Gastroesophageal sphincter (tissue), 4 donors: Measurements from ENCODE around the gene MTARC2. TPM values are rescaled to one million over a fixed set of nuclear protein-coding genes. Genes with fewer than 3 reads are reported as not detected.

Source experiments
- ATAC-seq: fragments of 150-250 bp; one replicate; pipeline ENCODE4 v1.9.1; 2016; ENCODE audit warnings: mild to moderate bottlenecking, moderate library complexity
- H3K27ac ChIP-seq, 4 donors: fragments of 200-600 bp; sonication (generic) in 3 of 4; 1 replicate in 3 of 4; 2 replicates in 1 of 4; pipeline ENCODE4 v1.5.1; 2016 to 2019
- H3K27me3 ChIP-seq: fragments of 200-600 bp; sonication (generic); one replicate; pipeline ENCODE4 v1.5.1; 2019
- H3K36me3 ChIP-seq, 2 donors: fragments of 200-600 bp; sonication (generic); one replicate each; pipeline ENCODE4 v1.5.1; 2019; ENCODE audit warnings: control low read depth in 1 of 2
- H3K4me1 ChIP-seq, 3 donors: fragments of 200-600 bp; sonication (generic); 1 replicate in 2 of 3; 2 replicates in 1 of 3; pipeline ENCODE4 v1.5.1; 2016 to 2019; ENCODE audit warnings: control low read depth in 2 of 3
- H3K4me3 ChIP-seq, 2 donors: fragments of 200-600 bp; sonication (generic); one replicate each; pipeline ENCODE4 v1.5.1; 2019; ENCODE audit warnings: mild to moderate bottlenecking in 1 of 2, moderate library complexity in 1 of 2
- H3K9me3 ChIP-seq, 3 donors: fragments of 200-600 bp; sonication (generic); one replicate each; pipeline ENCODE4 v1.5.1; 2017 to 2019; ENCODE audit warnings: control low read depth in 2 of 3
- CTCF ChIP-seq, 4 experiments: fragments of 200-600 bp in 2 of 4; fragments of 450-650 bp in 2 of 4; sonication (generic) in 1 of 4; IDR thresholded peaks; one replicate each; pipeline ENCODE4 v1.5.1; 2017 to 2019; ENCODE audit warnings: antibody characterized with exemption in 4 of 4, mild to moderate bottlenecking in 2 of 4, moderate library complexity in 2 of 4
- EP300 ChIP-seq: sonication (generic); formaldehyde crosslinking; IDR thresholded peaks from one replicate; pipeline ENCODE4 v1.6.1; 2017; ENCODE audit warnings: antibody characterized with exemption, mild to moderate bottlenecking
- POLR2A ChIP-seq, 2 donors: fragments of 450-650 bp; IDR thresholded peaks; one replicate each; pipeline ENCODE4 v1.6.1; 2017; ENCODE audit warnings: antibody characterized with exemption in 2 of 2, mild to moderate bottlenecking in 2 of 2, moderate library complexity in 1 of 2
- POLR2AphosphoS5 ChIP-seq: sonication (generic); formaldehyde crosslinking; IDR thresholded peaks from one replicate; pipeline ENCODE4 v1.6.1; 2017; ENCODE audit warnings: antibody characterized with exemption
- WGBS, 2 donors: methylation state at CpG; one replicate each; pipeline ENCODE4 v1.1.5; 2018; ENCODE audit warnings: low coverage in 1 of 2; 5-methylcytosine and 5-hydroxymethylcytosine counted together
- total RNA-seq, 4 donors: library from RNA; depleted of rRNA; stranded (reverse); fragments of >200 nt; gene quantifications; one replicate each; pipeline ENCODE4 v1.1.0, GENCODE V29; 2016

The MTARC2 gene
- total RNA-seq: 10 to 100 TPM; 13.0 to 32.5 (median 17.9) TPM

DNA sequence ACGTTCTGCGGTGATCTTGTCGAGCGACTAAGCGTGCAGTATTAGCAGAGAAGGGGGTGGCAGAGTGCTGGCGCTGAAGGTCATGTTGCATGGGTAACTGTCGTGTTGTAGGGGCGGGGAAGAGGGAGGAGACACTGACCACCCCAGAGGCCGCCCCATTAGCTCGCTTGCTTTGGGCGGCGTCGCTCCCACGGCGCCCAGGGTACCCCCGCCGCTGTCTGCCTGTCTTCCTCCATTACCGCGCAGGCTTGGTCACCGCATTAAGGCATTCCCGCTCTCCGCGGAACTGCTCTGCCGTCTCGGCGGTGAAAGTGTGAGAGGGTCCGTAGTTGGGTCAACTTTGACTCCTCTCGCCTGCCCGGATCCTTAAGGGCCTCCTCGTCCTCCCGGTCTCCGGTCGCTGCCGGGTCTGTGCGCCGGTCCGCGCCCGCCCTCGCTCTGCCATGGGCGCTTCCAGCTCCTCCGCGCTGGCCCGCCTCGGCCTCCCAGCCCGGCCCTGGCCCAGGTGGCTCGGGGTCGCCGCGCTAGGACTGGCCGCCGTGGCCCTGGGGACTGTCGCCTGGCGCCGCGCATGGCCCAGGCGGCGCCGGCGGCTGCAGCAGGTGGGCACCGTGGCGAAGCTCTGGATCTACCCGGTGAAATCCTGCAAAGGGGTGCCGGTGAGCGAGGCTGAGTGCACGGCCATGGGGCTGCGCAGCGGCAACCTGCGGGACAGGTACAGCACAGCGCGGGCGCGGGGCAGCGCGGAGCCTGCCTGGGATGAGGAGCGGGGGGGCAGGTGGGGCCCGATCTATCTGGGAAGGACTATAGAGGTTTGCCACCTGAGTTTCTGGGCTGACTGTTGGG lies at the start of gene MTARC2:
Gene MTARC2 (plus strand): TSS at position 234 of the 846 bp plus-strand sequence. CDS start 210 bp downstream, at position 444.
- Histone ChIP-seq H3K27me3 (no peaks in the 10 kb centered on the region), H3K4me1 (peaks cover 3 to 63% (median 15%) of the 10 kb centered on the region in 3 donors), H3K36me3 (no peaks in the 10 kb centered on the region), H3K4me3 (peak within 1 kb of the TSS; percentile 79 to 96), H3K27ac (peak within 1 kb of the TSS; percentile 81 to 98 (median 91)), H3K9me3 (no peaks in the 10 kb centered on the region)
- 0% methylated on average over 1 of the region's 77 CpGs; no CpG with 5 or more reads in 1 of the 2 donors for WGBS, 2 donors
- peak; percentile 95 for ATAC-seq
- TF ChIP-seq EP300 (no peak), CTCF (IDR thresholded peaks at IDR 0.05) (peak in 1 of 4 experiments; percentile 18), POLR2AphosphoS5 (peak; percentile 93), POLR2A (IDR thresholded peaks at IDR 0.05) (peak; percentile 83 to 90)

GRCh38 chr1:220698607-220699016 lies 49.5 kb upstream of the MTARC2 start:
- Histone ChIP-seq H3K27me3 (no peaks in the 10 kb centered on the region), H3K4me3 (no peak overlapping the region), H3K36me3 (peaks cover 0 to 15% of the 10 kb centered on the region in 2 donors), H3K27ac (no peak overlapping the region), H3K4me1 (peaks cover 0 to 11% (median 0%) of the 10 kb centered on the region in 3 donors), H3K9me3 (no peaks in the 10 kb centered on the region)
- no peak for ATAC-seq
- WGBS, 2 donors: 80 to 100% methylated on average over 3 to 5 of the region's 5 CpGs
- TF ChIP-seq POLR2AphosphoS5 (no peak), POLR2A (IDR thresholded peaks at IDR 0.05) (no peak), CTCF (IDR thresholded peaks at IDR 0.05) (no peak), EP300 (no peak)

GRCh38 chr1:220699044-220699443 lies 49.1 kb upstream of the MTARC2 start:
- Histone ChIP-seq H3K4me3 (no peak overlapping the region), H3K4me1 (peaks cover 0 to 11% (median 0%) of the 10 kb centered on the region in 3 donors), H3K36me3 (peaks cover 0 to 15% of the 10 kb centered on the region in 2 donors), H3K27ac (no peak overlapping the region), H3K27me3 (no peaks in the 10 kb centered on the region), H3K9me3 (no peaks in the 10 kb centered on the region)
- ATAC-seq: no peak
- TF ChIP-seq CTCF (IDR thresholded peaks at IDR 0.05) (no peak), POLR2AphosphoS5 (no peak)
- 80% methylated on average over 3 of the region's 3 CpGs; no CpG with 5 or more reads in 1 of the 2 donors for WGBS, 2 donors

GRCh38 chr1:220700556-220701179 lies 47.5 kb upstream of the MTARC2 start:
- TF ChIP-seq POLR2AphosphoS5 (no peak), CTCF (IDR thresholded peaks at IDR 0.05) (no peak), POLR2A (IDR thresholded peaks at IDR 0.05) (no peak), EP300 (no peak)
- ATAC-seq: no peak
- H3K4me3 ChIP-seq: no peak overlapping the region
- no peak overlapping the region for H3K27ac ChIP-seq
- peaks cover 0 to 11% (median 0%) of the 10 kb centered on the region in 3 donors for H3K4me1 ChIP-seq
- no peaks in the 10 kb centered on the region for H3K27me3 ChIP-seq
- H3K9me3 ChIP-seq: no peaks in the 10 kb centered on the region
- peaks cover 0 to 15% of the 10 kb centered on the region in 2 donors for H3K36me3 ChIP-seq
- WGBS, 2 donors: 27 to 50% methylated on average over 2 of the region's 2 CpGs
